H9 (cell line): ENCODE measurements around the gene ATRN. TPM values are rescaled to one million over a fixed set of nuclear protein-coding genes. Genes with fewer than 3 reads are reported as not detected.

Experiments used
- DNase-seq: peaks from one replicate; pipeline ENCODE4 v3.0.0-alpha.2; 2017
- H2AFZ ChIP-seq: one replicate; pipeline ENCODE4 v1.6.1; 2013; ENCODE audit warnings: mild to moderate bottlenecking, low read length, control low read depth, moderate library complexity
- H2AK5ac ChIP-seq: 2 replicates; pipeline ENCODE4 v1.6.1; 2013; ENCODE audit warnings: low read length, control low read depth, mixed read lengths; ENCODE audit not compliant: insufficient read length
- H2BK120ac ChIP-seq: one replicate; pipeline ENCODE4 v1.6.1; 2013; ENCODE audit warnings: low read depth, mild to moderate bottlenecking, low read length, control low read depth, inconsistent platforms; ENCODE audit not compliant: poor library complexity, severe bottlenecking
- H2BK12ac ChIP-seq: 2 replicates; pipeline ENCODE4 v1.6.1; 2013; ENCODE audit warnings: low read length, control low read depth, mixed read lengths, low read depth; ENCODE audit not compliant: insufficient read length
- H2BK15ac ChIP-seq: 2 replicates; pipeline ENCODE4 v1.6.1; 2013; ENCODE audit warnings: low read depth, low read length, control low read depth
- H2BK20ac ChIP-seq: one replicate; pipeline ENCODE4 v1.6.1; 2013; ENCODE audit warnings: low read depth, mild to moderate bottlenecking, low read length, control low read depth, inconsistent platforms; ENCODE audit not compliant: poor library complexity, severe bottlenecking
- H2BK5ac ChIP-seq: 2 replicates; pipeline ENCODE4 v1.6.1; 2013; ENCODE audit warnings: low read length, control low read depth, mixed read lengths; ENCODE audit not compliant: insufficient read length
- H3K14ac ChIP-seq: 2 replicates; pipeline ENCODE4 v1.6.1; 2013; ENCODE audit warnings: low read length, control low read depth; ENCODE audit not compliant: insufficient read depth
- H3K18ac ChIP-seq: 2 replicates; pipeline ENCODE4 v1.6.1; 2013; ENCODE audit warnings: low read depth, mild to moderate bottlenecking, mixed read lengths, low read length, control low read depth; ENCODE audit not compliant: insufficient read length
- H3K23ac ChIP-seq: 2 replicates; pipeline ENCODE4 v1.6.1; 2013; ENCODE audit warnings: low read length, control low read depth, mixed read lengths, low read depth; ENCODE audit not compliant: insufficient read length
- H3K23me2 ChIP-seq: 2 replicates; pipeline ENCODE4 v1.6.1; 2013; ENCODE audit warnings: low read depth, mild to moderate bottlenecking, mixed read lengths, low read length, control low read depth; ENCODE audit not compliant: insufficient read length, poor library complexity, severe bottlenecking
- H3K27ac ChIP-seq: 2 replicates; pipeline ENCODE4 v1.5.1; 2013; ENCODE audit warnings: low read length, control low read depth, mixed read lengths, low read depth; ENCODE audit not compliant: insufficient read length
- H3K27me3 ChIP-seq: 2 replicates; pipeline ENCODE4 v1.6.1; 2013; ENCODE audit warnings: low read length, control low read depth, inconsistent platforms; ENCODE audit not compliant: insufficient read depth
- H3K4ac ChIP-seq: 2 replicates; pipeline ENCODE4 v1.6.1; 2013; ENCODE audit warnings: low read depth, mild to moderate bottlenecking, control low read depth, inconsistent platforms, low read length, moderate library complexity
- H3K4me1 ChIP-seq: 2 replicates; pipeline ENCODE4 v1.6.1; 2013; ENCODE audit warnings: low read length, control low read depth, inconsistent platforms; ENCODE audit not compliant: insufficient read depth
- H3K4me2 ChIP-seq: 2 replicates; pipeline ENCODE4 v1.6.1; 2013; ENCODE audit warnings: low read length, control low read depth, mixed read lengths; ENCODE audit not compliant: insufficient read length, insufficient read depth
- H3K56ac ChIP-seq: 2 replicates; pipeline ENCODE4 v1.6.1; 2013; ENCODE audit warnings: low read depth, mild to moderate bottlenecking, mixed read lengths, low read length, control low read depth; ENCODE audit not compliant: insufficient read length
- H3K79me1 ChIP-seq: 2 replicates; pipeline ENCODE4 v1.6.1; 2013; ENCODE audit warnings: low read depth, mild to moderate bottlenecking, moderate library complexity, low read length, control low read depth, inconsistent platforms; ENCODE audit not compliant: insufficient read depth, poor library complexity, severe bottlenecking
- H3K79me2 ChIP-seq: 2 replicates; pipeline ENCODE4 v1.6.1; 2013; ENCODE audit warnings: low read length, control low read depth, inconsistent platforms; ENCODE audit not compliant: insufficient read depth
- H3K9ac ChIP-seq: 2 replicates; pipeline ENCODE4 v1.6.1; 2013; ENCODE audit warnings: low read length, control low read depth, mixed read lengths; ENCODE audit not compliant: insufficient read length; ENCODE audit errors: extremely low read depth
- H3K9me3 ChIP-seq: one replicate; pipeline ENCODE4 v1.6.1; 2013; ENCODE audit warnings: low read depth, low read length, inconsistent platforms; ENCODE audit not compliant: control insufficient read depth
- H3T11ph ChIP-seq: one replicate; pipeline ENCODE4 v1.6.1; 2013; ENCODE audit warnings: mild to moderate bottlenecking, low read length, control low read depth, inconsistent platforms
- H4K20me1 ChIP-seq: one replicate; pipeline ENCODE4 v1.6.1; 2013; ENCODE audit not compliant: control insufficient read depth, insufficient read length, insufficient read depth
- H4K5ac ChIP-seq: 2 replicates; pipeline ENCODE4 v1.6.1; 2013; ENCODE audit warnings: low read depth, mild to moderate bottlenecking, mixed read lengths, low read length, control low read depth; ENCODE audit not compliant: insufficient read length
- H4K8ac ChIP-seq: replicated peaks from 2 replicates; pipeline ENCODE4 v1.6.1; 2013; ENCODE audit warnings: low read length, control low read depth, mixed read lengths, low read depth; ENCODE audit not compliant: insufficient read length
- H4K91ac ChIP-seq: 2 replicates; pipeline ENCODE4 v1.6.1; 2013; ENCODE audit warnings: low read depth, mild to moderate bottlenecking, moderate library complexity, mixed read lengths, low read length, control low read depth; ENCODE audit not compliant: insufficient read length
- H3K27ac Mint-ChIP-seq, 3 experiments: 2 replicates in 2 of 3; 3 replicates in 1 of 3; pipeline ENCODE4 v1.8.0; 2020 to 2021; ENCODE audit warnings: mixed read lengths in 3 of 3, mild to moderate bottlenecking in 1 of 3, moderate library complexity in 1 of 3
- H3K27me3 Mint-ChIP-seq: 2 replicates; pipeline ENCODE4 v1.8.0; 2021; ENCODE audit warnings: low read depth, mild to moderate bottlenecking, moderate library complexity, mixed read lengths
- H3K36me3 Mint-ChIP-seq, 3 experiments: 2 replicates in 2 of 3; 3 replicates in 1 of 3; pipeline ENCODE4 v1.8.0; 2020 to 2021; ENCODE audit warnings: low read depth in 3 of 3, mixed read lengths in 3 of 3; ENCODE audit not compliant: insufficient read depth in 1 of 3
- H3K4me1 Mint-ChIP-seq, 2 experiments: 2 replicates each; pipeline ENCODE4 v1.8.0; 2020; ENCODE audit warnings: mixed read lengths in 2 of 2
- H3K4me3 Mint-ChIP-seq, 2 experiments: 2 replicates in 1 of 2; 3 replicates in 1 of 2; pipeline ENCODE4 v1.8.0; 2020 to 2021; ENCODE audit warnings: mild to moderate bottlenecking in 2 of 2, mixed read lengths in 2 of 2, moderate library complexity in 1 of 2
- H3K9me3 Mint-ChIP-seq, 2 experiments: 2 replicates in 1 of 2; 3 replicates in 1 of 2; pipeline ENCODE4 v1.8.0; 2020; ENCODE audit warnings: mild to moderate bottlenecking in 2 of 2, mixed read lengths in 2 of 2, moderate library complexity in 1 of 2
- CTCF ChIP-seq: fragments of 200-600 bp; sonication (generic); conservative IDR thresholded peaks from 3 replicates; pipeline ENCODE4 v1.8.0; 2021; ENCODE audit warnings: antibody characterized with exemption, mild to moderate bottlenecking
- WGBS: extraction: QIAGEN DNeasy Blood & Tissue Kit; methylation state at CpG from one replicate; pipeline ENCODE4 v1.1.7; 2013; ENCODE audit warnings: missing lambda C conversion rate, low lambda C conversion rate, mixed read lengths; ENCODE audit not compliant: insufficient read length; ENCODE audit errors: extremely low coverage; 5-methylcytosine and 5-hydroxymethylcytosine counted together
- total RNA-seq: library from RNA; stranded (reverse); gene quantifications from 2 replicates; pipeline ENCODE4 v1.2.1, GENCODE V29; 2021

The ATRN gene
- total RNA-seq, 1 experiment from 2014 or later: 23.1 TPM

GRCh38 chr20:3651204-3651962 lies 180.6 kb downstream of the ATRN start:
- H2BK120ac ChIP-seq: no peak overlapping the region
- no peak overlapping the region for H2BK20ac ChIP-seq
- no peak overlapping the region for H4K91ac ChIP-seq
- no peak overlapping the region for H3K14ac ChIP-seq
- no peaks in the 10 kb centered on the region for H3K27me3 ChIP-seq
- Mint-ChIP-seq H3K36me3 (peaks cover 0 to 6% (median 0%) of the 10 kb centered on the region in 3 experiments; a peak in 4 of 7 replicates), H3K27me3 (no peaks in the 10 kb centered on the region), H3K4me3 (no peak overlapping the region; a peak in 1 of 5 replicates), H3K9me3 (no peaks in the 10 kb centered on the region), H3K4me1 (peaks cover 13 to 16% of the 10 kb centered on the region in 2 experiments), H3K27ac (peak overlapping the region in 2 of 3 experiments; percentile 3 to 48; a peak in 1 of 7 replicates)
- no peak overlapping the region for H3K23ac ChIP-seq
- H2BK15ac ChIP-seq: no peak overlapping the region
- DNase-seq: no peak
- H3K56ac ChIP-seq: no peak overlapping the region
- H3K4me2 ChIP-seq: no peak overlapping the region
- H3K27ac ChIP-seq: no peak overlapping the region
- no peaks in the 10 kb centered on the region for H3K79me2 ChIP-seq
- WGBS: no CpG with 5 or more reads among the region's 9 CpGs
- H4K20me1 ChIP-seq: no peaks in the 10 kb centered on the region
- H4K5ac ChIP-seq: no peak overlapping the region
- H3K9me3 ChIP-seq: no peaks in the 10 kb centered on the region
- no peaks in the 10 kb centered on the region for H3K23me2 ChIP-seq
- no peaks in the 10 kb centered on the region for H3K79me1 ChIP-seq
- no peak overlapping the region for H4K8ac ChIP-seq
- no peaks in the 10 kb centered on the region for H3K4me1 ChIP-seq
- no peak overlapping the region for H3K18ac ChIP-seq
- no peak overlapping the region for H2AK5ac ChIP-seq
- H2AFZ ChIP-seq: no peak overlapping the region
- H2BK12ac ChIP-seq: no peak overlapping the region
- H3K4ac ChIP-seq: no peak overlapping the region
- H3K9ac ChIP-seq: no peak overlapping the region
- TF ChIP-seq CTCF: no peak
- H3T11ph ChIP-seq: no peak overlapping the region
- no peak overlapping the region for H2BK5ac ChIP-seq
